PC-3 (cell line): Measurements from ENCODE around the gene NFAM1. TPM values are rescaled to one million over a fixed set of nuclear protein-coding genes. Genes with fewer than 3 reads are reported as not detected.

Source experiments
- ATAC-seq: fragments of 200-7000 bp; cut with Tn5 transposase; 2 replicates; pipeline ENCODE4 v1.9.1; 2020; ENCODE audit warnings: mild to moderate bottlenecking, moderate library complexity
- BruUV-seq: library from RNA; stranded (reverse); fragments of 400-500 nt; replicated peaks from 2 replicates; lab custom pipeline; 2021; lab: Mats Ljungman, UMichigan
- CTCF ChIA-PET: fragments of 300-600 bp; sonication (Branson Sonifier 250); formaldehyde crosslinking; loops from one replicate; lab custom pipeline; 2022; ENCODE audit warnings: antibody characterized with exemption; lab: Charles Lee
- POLR2A ChIA-PET: fragments of 300-600 bp; sonication (Branson Sonifier 250); formaldehyde crosslinking; loops from one replicate; lab custom pipeline; 2022; ENCODE audit warnings: antibody characterized with exemption; ENCODE audit not compliant: unreplicated experiment; lab: Charles Lee
- DNase-seq: peaks from one replicate; pipeline ENCODE4 v3.0.0-alpha.2; 2015
- H2AFZ ChIP-seq: fragments of 300-600 bp; sonication (generic); 2 replicates; pipeline ENCODE4 v1.6.0; 2016; ENCODE audit warnings: antibody characterized with exemption, low read length
- H3F3A ChIP-seq: fragments of 300-600 bp; sonication (generic); one replicate; pipeline ENCODE4 v1.6.0; 2017; ENCODE audit warnings: antibody characterized with exemption, low read length, control low read depth, mild to moderate bottlenecking; ENCODE audit not compliant: unreplicated experiment
- H3K27ac ChIP-seq: fragments of 300-600 bp; sonication (generic); 2 replicates; pipeline ENCODE4 v1.5.1; 2016; ENCODE audit warnings: mild to moderate bottlenecking, low read length
- H3K27me3 ChIP-seq: fragments of 300-600 bp; sonication (generic); 2 replicates; pipeline ENCODE4 v1.6.1; 2016; ENCODE audit warnings: low read length, mixed read lengths
- H3K36me3 ChIP-seq: fragments of 300-600 bp; sonication (generic); 2 replicates; pipeline ENCODE4 v1.6.1; 2016; ENCODE audit warnings: low read depth, mixed run types, low read length, mixed read lengths
- H3K4me1 ChIP-seq: fragments of 300-600 bp; sonication (generic); 2 replicates; pipeline ENCODE4 v1.5.1; 2016; ENCODE audit warnings: low read length; ENCODE audit not compliant: insufficient read depth
- H3K4me2 ChIP-seq: fragments of 300-600 bp; sonication (generic); 2 replicates; pipeline ENCODE4 v1.6.0; 2016; ENCODE audit warnings: low read length
- H3K4me3 ChIP-seq: fragments of 300-600 bp; sonication (generic); 2 replicates; pipeline ENCODE4 v1.5.1; 2016; ENCODE audit warnings: mild to moderate bottlenecking, low read length, mixed read lengths
- H3K79me2 ChIP-seq: fragments of 300-600 bp; sonication (generic); 2 replicates; pipeline ENCODE4 v1.6.1; 2017; ENCODE audit warnings: low read length, mixed read lengths
- H3K9ac ChIP-seq: fragments of 300-600 bp; sonication (generic); 2 replicates; pipeline ENCODE4 v1.6.0; 2016; ENCODE audit warnings: mild to moderate bottlenecking, low read length
- H3K9me2 ChIP-seq: fragments of 300-600 bp; sonication (generic); replicated peaks from 2 replicates; pipeline ENCODE4 v1.6.1; 2016; ENCODE audit warnings: mixed run types, low read length, mixed read lengths
- H3K9me3 ChIP-seq: fragments of 300-600 bp; sonication (generic); 2 replicates; pipeline ENCODE4 v1.6.1; 2016; ENCODE audit warnings: low read length, mixed read lengths
- H4K20me1 ChIP-seq: fragments of 300-600 bp; sonication (generic); 2 replicates; pipeline ENCODE4 v1.6.1; 2016; ENCODE audit warnings: low read length, mixed read lengths
- EZH2 ChIP-seq: fragments of 300-600 bp; sonication (generic); IDR thresholded peaks from one replicate; pipeline ENCODE4 v1.6.1; 2017; ENCODE audit warnings: antibody characterized with exemption, mild to moderate bottlenecking, low read length; ENCODE audit not compliant: unreplicated experiment
- EZH2phosphoT487 ChIP-seq: fragments of 300-600 bp; sonication (generic); IDR thresholded peaks from 2 replicates; pipeline ENCODE4 v1.6.1; 2018; ENCODE audit warnings: mild to moderate bottlenecking, antibody characterized with exemption, low read length, borderline replicate concordance
- intact Hi-C: fragments of 100-400 bp; cut with micrococcal nuclease; formaldehyde crosslinking; loops from 2 replicates; pipeline ENCODE4 v1.9.0; 2023
- total RNA-seq: library from RNA; depleted of rRNA; stranded (reverse); fragments of >200 nt; gene quantifications from 2 replicates; pipeline ENCODE4 v1.2.3, GENCODE V29; 2014
- TF ChIP-seq, protein P1 (sequence below): fragments of 300-600 bp; sonication (generic); conservative IDR thresholded peaks from 2 replicates; pipeline ENCODE4 v1.5.1; 2017; ENCODE audit warnings: antibody characterized with exemption, low read depth, mild to moderate bottlenecking, low read length

Gene NFAM1
- total RNA-seq, 1 experiment from 2014 or later, result 0.11 TPM

- Histone ChIP-seq H3K79me2 (no peaks in the 10 kb centered on the region), H3K4me3 (no peak overlapping the region), H4K20me1 (no peaks in the 10 kb centered on the region), H3K27ac (no peak overlapping the region), H2AFZ (no peak overlapping the region), H3K9me2 (no peaks in the 10 kb centered on the region), H3K4me1 (peaks cover 14% of the 10 kb centered on the region), H3K4me2 (no peak overlapping the region), H3K9ac (no peak overlapping the region), H3K27me3 (no peaks in the 10 kb centered on the region), H3K9me3 (no peaks in the 10 kb centered on the region), H3K36me3 (no peaks in the 10 kb centered on the region), H3F3A (no peaks in the 10 kb centered on the region)
- TF ChIP-seq, protein P1, sequence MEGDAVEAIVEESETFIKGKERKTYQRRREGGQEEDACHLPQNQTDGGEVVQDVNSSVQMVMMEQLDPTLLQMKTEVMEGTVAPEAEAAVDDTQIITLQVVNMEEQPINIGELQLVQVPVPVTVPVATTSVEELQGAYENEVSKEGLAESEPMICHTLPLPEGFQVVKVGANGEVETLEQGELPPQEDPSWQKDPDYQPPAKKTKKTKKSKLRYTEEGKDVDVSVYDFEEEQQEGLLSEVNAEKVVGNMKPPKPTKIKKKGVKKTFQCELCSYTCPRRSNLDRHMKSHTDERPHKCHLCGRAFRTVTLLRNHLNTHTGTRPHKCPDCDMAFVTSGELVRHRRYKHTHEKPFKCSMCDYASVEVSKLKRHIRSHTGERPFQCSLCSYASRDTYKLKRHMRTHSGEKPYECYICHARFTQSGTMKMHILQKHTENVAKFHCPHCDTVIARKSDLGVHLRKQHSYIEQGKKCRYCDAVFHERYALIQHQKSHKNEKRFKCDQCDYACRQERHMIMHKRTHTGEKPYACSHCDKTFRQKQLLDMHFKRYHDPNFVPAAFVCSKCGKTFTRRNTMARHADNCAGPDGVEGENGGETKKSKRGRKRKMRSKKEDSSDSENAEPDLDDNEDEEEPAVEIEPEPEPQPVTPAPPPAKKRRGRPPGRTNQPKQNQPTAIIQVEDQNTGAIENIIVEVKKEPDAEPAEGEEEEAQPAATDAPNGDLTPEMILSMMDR, result no peak
- TF ChIP-seq EZH2, result no peak
- TF ChIP-seq EZH2phosphoT487, result no peak
- CTCF ChIA-PET, result no interaction called here
- ATAC-seq (no peak), DNase-seq (no peak)
- POLR2A ChIA-PET, result no interaction called here
- intact Hi-C loops, result no loop called here
- BruUV-seq, result no TSS peak
Observed at GRCh38 chr22:42446151-42446550, 13.9 kb upstream of the NFAM1 start.

- ATAC-seq (peak; percentile 68), DNase-seq (peak; percentile 78)
- H3F3A ChIP-seq, result no peaks in the 10 kb centered on the region
- H3K9ac ChIP-seq, result peak overlapping the region; percentile 3; the same call in 1 of the 2 replicates
- H3K9me2 ChIP-seq, result no peaks in the 10 kb centered on the region
- BruUV-seq, result no TSS peak
- ChIA-PET CTCF (interaction anchor here (0.6 to 1.1 kb wide), 7 partner anchors 8 to 503 kb away, joined by 3 to 5 read pairs (median 3); no protein-coding TSS in a partner anchor), POLR2A (interaction anchor here (0.6 kb wide), 1 partner anchor 277 kb away, joined by 5 read pairs; no protein-coding TSS in a partner anchor)
- peaks cover 20% of the 10 kb centered on the region for H3K4me1 ChIP-seq
- intact Hi-C loops, result loop anchor here (2.0 kb wide), 2 partner anchors 353 to 477 kb away; partner anchors contain the start of gene NDUFA6
- no peak overlapping the region; the same call in 1 of the 2 replicates for H3K27ac ChIP-seq
- TF ChIP-seq, protein P1, result peak; percentile 73
- TF ChIP-seq EZH2, result no peak
- H3K9me3 ChIP-seq, result no peaks in the 10 kb centered on the region
- peak overlapping the region; percentile 62 for H3K4me3 ChIP-seq
- no peaks in the 10 kb centered on the region for H3K27me3 ChIP-seq
- H3K4me2 ChIP-seq, result peak overlapping the region; percentile 88
- H4K20me1 ChIP-seq, result no peaks in the 10 kb centered on the region
- H2AFZ ChIP-seq, result peak overlapping the region; percentile 88
- H3K36me3 ChIP-seq, result no peaks in the 10 kb centered on the region
- H3K79me2 ChIP-seq, result no peaks in the 10 kb centered on the region
Observed at GRCh38 chr22:42444077-42444904, 12.1 kb upstream of the NFAM1 start.
